22Rv1 (cell line): ENCODE data around the gene MIF.

Experiments used
- ZFX ChIP-seq: fragments of 450-650 bp; IDR thresholded peaks from 2 replicates; pipeline ENCODE4 v1.6.1; 2017; ENCODE audit warnings: antibody characterized with exemption, borderline replicate concordance
- TF ChIP-seq, protein P1 (sequence below): fragments of 450-650 bp; IDR thresholded peaks from 2 replicates; pipeline ENCODE4 v1.5.1; 2017; ENCODE audit warnings: mild to moderate bottlenecking

- TF ChIP-seq, protein P1, sequence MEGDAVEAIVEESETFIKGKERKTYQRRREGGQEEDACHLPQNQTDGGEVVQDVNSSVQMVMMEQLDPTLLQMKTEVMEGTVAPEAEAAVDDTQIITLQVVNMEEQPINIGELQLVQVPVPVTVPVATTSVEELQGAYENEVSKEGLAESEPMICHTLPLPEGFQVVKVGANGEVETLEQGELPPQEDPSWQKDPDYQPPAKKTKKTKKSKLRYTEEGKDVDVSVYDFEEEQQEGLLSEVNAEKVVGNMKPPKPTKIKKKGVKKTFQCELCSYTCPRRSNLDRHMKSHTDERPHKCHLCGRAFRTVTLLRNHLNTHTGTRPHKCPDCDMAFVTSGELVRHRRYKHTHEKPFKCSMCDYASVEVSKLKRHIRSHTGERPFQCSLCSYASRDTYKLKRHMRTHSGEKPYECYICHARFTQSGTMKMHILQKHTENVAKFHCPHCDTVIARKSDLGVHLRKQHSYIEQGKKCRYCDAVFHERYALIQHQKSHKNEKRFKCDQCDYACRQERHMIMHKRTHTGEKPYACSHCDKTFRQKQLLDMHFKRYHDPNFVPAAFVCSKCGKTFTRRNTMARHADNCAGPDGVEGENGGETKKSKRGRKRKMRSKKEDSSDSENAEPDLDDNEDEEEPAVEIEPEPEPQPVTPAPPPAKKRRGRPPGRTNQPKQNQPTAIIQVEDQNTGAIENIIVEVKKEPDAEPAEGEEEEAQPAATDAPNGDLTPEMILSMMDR = 0 out of 2 replicates have a peak, but pooled peaks have one; percentile 14
- no peak for TF ChIP-seq ZFX
Measured at GRCh38 chr22:23857606-23858483, 36.3 kb upstream of the MIF start, which contains the start of gene SLC2A11.
